ENCODE results near the gene HMOX2.

The HMOX2 gene

GRCh38 chr16:4461250-4462085 is 14.7 kb upstream of the HMOX2 start:
- TF ChIP-seq EZH2phosphoT487 (conservative IDR thresholded peaks at IDR 0.05; ENCODE audit: low read length), result no peak
- TF ChIP-seq CTCF (IDR thresholded peaks at IDR 0.05; ENCODE audit: insufficient read depth, low read length, poor library complexity, severe bottlenecking), result no peak
- no peak overlapping the region for H3K4me3 ChIP-seq (ENCODE audit: insufficient read depth, low read length, poor library complexity, severe bottlenecking)
- H4K20me1 ChIP-seq (ENCODE audit: low read depth, low read length), result no peaks in the 10 kb centered on the region
- H2AFZ ChIP-seq (ENCODE audit: low read depth, low read length, severe bottlenecking), result no peak overlapping the region
- H3K9me2 ChIP-seq (replicated peaks; ENCODE audit: insufficient read depth, low read length), result no peaks in the 10 kb centered on the region
- H3F3A ChIP-seq (ENCODE audit: insufficient read depth), result peaks cover 15% of the 10 kb centered on the region
- no peaks in the 10 kb centered on the region for H3K9me3 ChIP-seq (ENCODE audit: insufficient read depth, low read length)
- H3K79me2 ChIP-seq (ENCODE audit: insufficient read depth, low read length), result no peaks in the 10 kb centered on the region
- H3K4me2 ChIP-seq (ENCODE audit: low read depth, low read length, poor library complexity, severe bottlenecking), result no peak overlapping the region
- no peak overlapping the region for H3K9ac ChIP-seq (ENCODE audit: low read length)
- no peaks in the 10 kb centered on the region for H3K27me3 ChIP-seq (ENCODE audit: low read length)
- peaks cover 6% of the 10 kb centered on the region; the same call in 1 of the 2 replicates for H3K36me3 ChIP-seq (ENCODE audit: low read length)
- no peak overlapping the region for H3K27ac ChIP-seq (ENCODE audit: low read depth, low read length)

GRCh38 chr16:4463522-4464163 is 12.6 kb upstream of the HMOX2 start:
- no peak overlapping the region for H3K27ac ChIP-seq (ENCODE audit: low read depth, low read length)
- no peaks in the 10 kb centered on the region for H3K9me2 ChIP-seq (replicated peaks; ENCODE audit: insufficient read depth, low read length)
- H3F3A ChIP-seq (ENCODE audit: insufficient read depth), result peaks cover 11% of the 10 kb centered on the region; the same call in 1 of the 2 replicates
- no peaks in the 10 kb centered on the region for H3K27me3 ChIP-seq (ENCODE audit: low read length)
- H3K36me3 ChIP-seq (ENCODE audit: low read length), result peaks cover 2% of the 10 kb centered on the region; the same call in 1 of the 2 replicates
- no peak overlapping the region for H3K4me2 ChIP-seq (ENCODE audit: low read depth, low read length, poor library complexity, severe bottlenecking)
- no peak overlapping the region for H2AFZ ChIP-seq (ENCODE audit: low read depth, low read length, severe bottlenecking)
- no peaks in the 10 kb centered on the region for H3K9me3 ChIP-seq (ENCODE audit: insufficient read depth, low read length)
- H3K4me3 ChIP-seq (ENCODE audit: insufficient read depth, low read length, poor library complexity, severe bottlenecking), result no peak overlapping the region
- H4K20me1 ChIP-seq (ENCODE audit: low read depth, low read length), result no peaks in the 10 kb centered on the region
- TF ChIP-seq EZH2phosphoT487 (conservative IDR thresholded peaks at IDR 0.05; ENCODE audit: low read length) (no peak), CTCF (IDR thresholded peaks at IDR 0.05; ENCODE audit: insufficient read depth, low read length, poor library complexity, severe bottlenecking) (no peak)
- H3K9ac ChIP-seq (ENCODE audit: low read length), result no peak overlapping the region
- no peaks in the 10 kb centered on the region for H3K79me2 ChIP-seq (ENCODE audit: insufficient read depth, low read length)

- no peaks in the 10 kb centered on the region for H3K36me3 ChIP-seq (ENCODE audit: low read length)
Measured at GRCh38 chr16:4465977-4466779, 10.0 kb upstream of the HMOX2 start.

More at GRCh38 chr16:4465977-4466779, 10.0 kb upstream of the HMOX2 start:
- TF ChIP-seq CTCF (IDR thresholded peaks at IDR 0.05; ENCODE audit: insufficient read depth, low read length, poor library complexity, severe bottlenecking) (no peak), EZH2phosphoT487 (conservative IDR thresholded peaks at IDR 0.05; ENCODE audit: low read length) (no peak)
- H3K27me3 ChIP-seq (ENCODE audit: low read length), result no peaks in the 10 kb centered on the region
- no peak overlapping the region for H3K9ac ChIP-seq (ENCODE audit: low read length)
- no peaks in the 10 kb centered on the region for H3K79me2 ChIP-seq (ENCODE audit: insufficient read depth, low read length)
- H3K4me3 ChIP-seq (ENCODE audit: insufficient read depth, low read length, poor library complexity, severe bottlenecking), result no peak overlapping the region
- no peak overlapping the region for H3K4me2 ChIP-seq (ENCODE audit: low read depth, low read length, poor library complexity, severe bottlenecking)
- no peaks in the 10 kb centered on the region for H3K9me3 ChIP-seq (ENCODE audit: insufficient read depth, low read length)
- peaks cover 7% of the 10 kb centered on the region; the same call in 1 of the 2 replicates for H3F3A ChIP-seq (ENCODE audit: insufficient read depth)
- H3K9me2 ChIP-seq (replicated peaks; ENCODE audit: insufficient read depth, low read length), result no peaks in the 10 kb centered on the region
- no peaks in the 10 kb centered on the region for H4K20me1 ChIP-seq (ENCODE audit: low read depth, low read length)
- no peak overlapping the region for H2AFZ ChIP-seq (ENCODE audit: low read depth, low read length, severe bottlenecking)
- H3K27ac ChIP-seq (ENCODE audit: low read depth, low read length), result no peak overlapping the region

Measured in SU-DHL-6 (cell line).